HG03521 (cell line): ENCODE results near the gene ETV6.

Experiments used
- ATAC-seq: cut with Tn5 transposase; IDR thresholded peaks from one replicate; pipeline ENCODE4 v1.9.1; 2021; ENCODE audit warnings: mild to moderate bottlenecking, moderate library complexity; ENCODE audit not compliant: unreplicated experiment

Gene ETV6

GRCh38 chr12:11821386-11822080, 172.1 kb downstream of the ETV6 start:
- ATAC-seq: no peak

- ATAC-seq: no peak
Observed at GRCh38 chr12:11822081-11822834, 172.8 kb downstream of the ETV6 start.

DNA sequence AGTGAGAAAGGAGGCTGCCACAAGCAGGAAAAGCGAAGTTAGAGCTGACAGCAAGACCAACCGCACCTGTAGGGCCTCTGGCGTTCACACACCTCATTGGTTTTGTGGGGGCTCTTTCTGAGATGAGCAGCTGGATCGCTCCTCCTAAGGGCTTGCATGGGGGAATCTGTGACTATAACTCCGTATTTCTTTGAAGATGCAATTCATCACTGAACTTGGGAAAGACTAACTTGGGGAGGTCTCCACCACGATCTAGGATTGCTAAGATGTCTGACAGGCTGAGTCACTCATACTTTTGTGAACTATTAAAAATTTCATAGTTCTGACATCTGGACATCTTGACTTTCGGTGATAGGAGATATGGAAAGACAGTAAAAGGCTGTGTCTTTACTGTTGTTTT, 173.6 kb downstream of the ETV6 start:
- no peak for ATAC-seq

DNA sequence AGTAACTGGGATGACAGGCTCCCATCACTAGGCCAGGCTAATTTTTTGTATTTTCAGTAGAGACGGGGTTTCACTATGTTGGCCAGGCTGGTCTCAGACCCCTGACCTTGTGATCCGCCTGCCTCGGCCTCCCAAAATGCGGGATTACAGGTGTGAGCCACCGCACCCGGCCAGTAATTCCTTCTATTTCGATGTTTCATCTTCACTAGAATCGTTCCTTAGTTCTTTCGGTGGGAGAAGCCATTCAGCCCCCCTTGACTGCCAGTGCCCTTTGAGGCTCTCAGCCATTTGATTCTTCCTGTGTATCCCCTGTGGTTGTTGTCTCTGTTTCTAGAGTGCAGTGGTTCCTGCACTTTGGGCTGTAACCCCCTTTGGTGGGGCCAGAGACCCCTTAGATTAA, 174.1 kb downstream of the ETV6 start:
- no peak for ATAC-seq

- no peak for ATAC-seq
Observed at GRCh38 chr12:11824069-11824468, 174.6 kb downstream of the ETV6 start.

- ATAC-seq: no peak
Observed at GRCh38 chr12:11824736-11825135, 175.3 kb downstream of the ETV6 start.

GRCh38 chr12:11825278-11825677, 175.8 kb downstream of the ETV6 start:
- ATAC-seq: no peak

DNA sequence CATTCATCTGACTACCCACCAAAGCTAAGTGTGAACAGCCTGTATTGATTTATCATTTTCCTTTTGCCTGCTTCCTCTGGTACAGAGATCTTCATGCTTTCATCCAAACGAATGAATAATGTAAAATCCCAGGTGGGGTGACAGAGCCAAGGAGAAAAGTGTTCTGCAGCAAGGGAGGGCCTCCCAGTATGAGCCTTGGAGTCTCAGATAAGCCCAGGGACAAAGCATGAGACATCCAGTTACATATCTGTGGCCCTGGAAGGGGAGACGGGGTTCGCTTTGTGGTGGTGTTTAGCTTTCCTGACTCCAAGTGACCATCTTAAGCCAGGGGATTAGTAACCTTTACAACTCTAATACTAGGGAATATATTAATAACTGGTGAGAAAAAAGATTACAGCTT, 177.1 kb downstream of the ETV6 start:
- ATAC-seq: no peak

DNA sequence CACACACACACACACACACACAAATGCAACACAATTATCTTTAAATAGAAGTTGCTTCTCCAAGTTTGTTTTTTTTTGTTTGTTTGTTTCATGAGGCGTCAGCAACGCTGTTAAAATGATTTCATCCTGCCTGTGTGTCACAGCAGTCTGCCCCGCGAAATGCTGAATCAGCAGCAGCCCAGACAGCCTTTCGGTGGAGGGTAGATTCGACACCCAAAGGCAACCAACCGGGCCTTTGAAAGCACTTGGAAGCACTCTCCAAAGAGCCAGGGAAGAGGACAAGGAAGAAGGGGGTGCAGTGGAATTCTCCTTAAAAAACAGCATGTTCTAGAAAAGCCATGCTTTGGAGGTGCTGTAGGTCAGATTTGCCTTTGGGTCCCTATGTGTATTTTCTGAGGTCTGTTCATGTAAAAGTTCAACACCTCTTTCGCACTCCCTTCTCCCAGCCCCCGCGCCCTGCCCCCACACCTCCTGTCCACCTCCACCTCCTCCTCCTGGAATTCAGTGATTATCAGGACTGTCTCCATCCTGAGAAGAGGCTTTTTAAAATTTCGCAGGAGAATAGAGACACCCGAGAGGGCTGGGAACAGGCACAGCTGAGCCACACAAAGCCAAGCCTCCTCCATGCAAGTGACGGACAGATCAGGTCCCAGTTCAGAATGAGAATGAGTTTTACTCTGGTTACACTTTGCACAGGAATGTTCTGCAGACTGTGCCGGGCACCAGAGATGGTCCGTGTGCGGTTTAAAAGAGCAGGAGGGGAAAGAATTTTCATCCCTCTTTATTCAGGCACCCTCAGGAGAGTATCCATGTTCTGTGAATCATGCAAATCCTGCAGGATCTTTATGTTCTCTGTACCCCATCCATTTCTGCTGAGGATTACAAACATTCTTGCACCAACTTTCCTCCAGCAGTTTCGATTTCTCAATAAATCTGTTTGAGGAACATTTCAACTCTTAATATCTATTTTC, 177.9 kb downstream of the ETV6 start:
- ATAC-seq: no peak

GRCh38 chr12:11829764-11830194, 180.3 kb downstream of the ETV6 start:
- no peak for ATAC-seq

DNA sequence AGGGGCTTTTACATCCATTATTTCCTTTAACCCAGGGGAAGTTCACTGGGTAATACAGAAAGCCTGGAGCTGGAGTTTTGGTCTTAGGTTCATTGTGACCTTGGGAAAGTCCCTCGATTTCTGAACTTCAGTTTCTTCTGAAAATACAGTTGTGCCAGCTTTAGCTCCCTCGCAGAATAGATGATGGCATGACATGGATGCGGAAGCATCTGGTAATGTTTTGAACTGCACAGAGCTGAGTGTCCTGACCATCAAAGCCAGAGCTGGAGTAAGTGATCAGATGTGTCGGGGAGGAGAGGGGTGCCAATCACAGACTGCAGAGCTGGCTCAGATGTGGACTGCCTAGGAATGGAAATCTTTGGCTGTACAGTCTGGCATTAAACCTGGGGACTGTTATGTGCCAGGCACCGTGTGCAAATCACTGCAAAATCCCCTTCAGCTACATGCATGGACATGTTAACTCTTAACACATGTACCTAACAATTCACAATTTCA, 180.9 kb downstream of the ETV6 start:
- no peak for ATAC-seq

DNA sequence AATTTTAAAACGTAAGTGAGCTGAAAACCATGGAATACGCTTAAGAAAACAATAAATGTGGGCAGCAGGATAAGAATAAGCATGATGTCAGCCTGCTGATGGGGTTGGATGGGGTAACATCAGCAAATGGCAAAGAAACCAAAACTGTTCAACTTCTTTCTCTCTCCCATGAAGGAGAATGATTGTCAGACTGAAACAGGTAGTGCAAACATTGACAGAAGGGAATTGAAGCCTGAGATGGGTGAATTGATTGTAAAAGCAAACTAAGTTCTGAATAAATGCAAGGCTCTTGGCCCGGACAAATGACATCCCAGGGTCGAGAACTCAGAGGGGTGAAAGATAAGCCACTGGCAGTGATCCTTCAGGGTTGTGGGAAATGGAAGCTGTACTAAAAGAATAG, 182.6 kb downstream of the ETV6 start:
- ATAC-seq: peak; percentile 28

DNA sequence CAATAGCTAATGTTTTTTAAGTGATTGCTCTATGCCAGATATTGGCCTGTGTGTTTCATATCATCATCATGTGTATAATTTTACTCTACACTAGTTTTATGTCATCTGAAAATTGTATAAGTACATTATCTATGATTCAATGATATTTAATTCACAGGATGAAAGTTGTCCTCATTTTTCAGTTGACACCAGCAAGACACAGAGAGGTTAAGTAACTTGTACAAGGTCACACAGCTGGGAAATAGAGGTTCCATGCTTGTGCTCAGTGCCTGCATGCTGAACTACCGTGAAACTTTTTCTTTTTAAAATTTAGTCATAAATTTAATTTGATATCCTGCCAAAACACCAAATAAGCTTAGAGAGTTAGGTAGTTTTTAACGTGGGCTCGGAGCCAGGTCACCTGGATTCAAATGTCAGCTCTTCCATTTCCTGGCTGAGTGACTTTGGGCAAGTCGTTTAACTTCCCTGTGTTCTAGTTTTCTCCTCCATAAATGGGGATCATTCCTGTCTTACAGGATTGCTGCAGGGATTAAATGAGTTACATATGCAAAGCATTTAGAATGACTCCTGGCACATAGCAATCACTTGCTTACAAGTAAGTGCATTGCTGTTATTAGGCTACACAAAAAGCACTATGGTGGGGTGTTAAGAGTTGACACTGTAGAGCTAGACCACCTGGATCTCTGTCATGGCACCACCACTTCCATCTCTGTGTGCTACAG, 183.9 kb downstream of the ETV6 start:
- ATAC-seq: no peak

DNA sequence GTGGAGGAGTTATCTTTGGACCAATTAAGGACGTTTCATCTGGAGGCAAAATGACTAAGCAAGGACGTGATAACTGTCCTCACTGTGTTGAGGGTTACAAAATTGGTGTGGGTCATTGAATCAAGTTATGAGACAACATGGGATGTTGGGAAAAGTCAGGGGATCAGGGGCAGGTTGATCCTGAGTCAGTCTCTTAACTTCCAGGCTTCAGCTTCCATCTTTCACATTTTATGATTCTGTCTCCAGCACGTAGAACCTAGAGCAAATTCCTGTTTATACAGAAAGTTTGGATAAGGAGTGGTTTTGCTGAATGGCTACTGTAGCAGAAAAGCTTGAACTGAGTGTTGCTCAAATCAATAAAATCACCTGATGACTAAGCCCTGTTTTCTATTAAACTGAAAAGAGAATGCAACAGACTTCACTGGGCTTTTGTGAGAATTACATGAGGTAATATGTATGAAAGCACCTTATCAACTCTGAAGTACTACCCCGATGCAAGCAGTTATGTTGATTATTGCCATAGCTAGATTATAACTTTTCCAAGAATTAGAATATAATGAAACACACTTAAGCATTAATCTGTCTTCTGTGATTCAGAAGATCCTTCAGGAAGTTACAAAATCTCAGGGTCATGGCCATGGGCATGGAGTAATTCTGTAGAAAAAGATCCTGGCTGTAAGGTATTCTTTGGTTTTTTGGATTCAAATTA, 184.8 kb downstream of the ETV6 start:
- no peak for ATAC-seq

DNA sequence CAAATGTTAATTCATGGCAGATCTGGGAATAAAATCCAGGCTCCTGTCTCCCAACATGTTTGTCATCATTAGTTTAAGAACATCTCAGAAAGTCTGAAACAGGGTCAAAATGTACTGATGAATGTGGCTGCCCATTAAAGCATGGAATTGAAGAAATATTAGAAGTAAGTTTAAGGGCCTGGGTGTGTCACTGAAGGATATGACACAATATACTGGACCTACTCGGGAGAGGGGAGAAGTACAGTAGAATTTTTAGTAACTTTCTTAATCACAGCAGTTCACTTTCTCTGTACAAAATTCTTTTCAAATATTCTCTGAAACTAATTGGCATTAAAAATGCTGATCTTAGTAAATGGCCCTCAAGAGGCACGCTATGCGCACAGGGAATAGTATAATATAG, 185.5 kb downstream of the ETV6 start:
- ATAC-seq: no peak

DNA sequence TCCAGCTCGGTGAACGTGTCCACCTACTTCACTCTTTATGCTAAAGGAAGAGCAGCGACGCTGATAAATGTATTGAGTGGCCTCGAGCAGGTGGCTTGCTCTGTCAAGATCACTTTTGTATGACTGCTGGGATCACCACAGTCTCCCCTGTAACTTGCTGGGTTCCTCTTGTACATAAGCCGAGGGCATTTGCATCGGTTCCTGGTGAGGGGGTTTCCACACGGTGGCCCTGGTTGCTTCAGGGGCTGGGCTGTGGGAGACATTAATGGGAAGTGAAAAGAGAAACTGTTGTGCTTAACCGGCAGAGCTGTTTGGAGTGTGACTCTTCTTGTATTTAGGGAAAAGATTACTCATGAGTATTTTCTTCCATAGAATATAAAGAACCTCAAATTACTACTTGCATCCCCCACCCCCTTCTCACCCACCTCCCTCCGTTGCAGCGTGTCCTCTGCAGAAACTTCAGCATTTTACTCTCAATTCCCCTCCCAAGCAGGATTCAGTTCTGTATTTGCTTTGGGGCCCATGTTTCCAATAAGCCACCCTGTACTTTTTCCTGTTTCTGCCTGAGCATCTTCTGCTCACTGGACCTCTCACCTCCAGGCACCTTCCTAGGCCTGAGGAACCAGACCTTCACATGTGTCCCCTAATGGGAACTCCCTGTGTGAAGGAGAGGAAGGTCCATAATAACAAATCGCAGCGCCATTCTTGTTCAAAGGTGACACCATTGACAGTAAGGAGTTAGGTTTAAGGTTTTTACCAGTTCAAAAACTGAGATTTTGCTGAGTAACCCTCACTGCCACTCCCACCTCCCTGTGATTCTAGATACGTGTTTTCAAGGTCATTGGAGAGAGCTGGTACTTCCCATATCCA, 187.0 kb downstream of the ETV6 start:
- peak; percentile 87 for ATAC-seq

DNA sequence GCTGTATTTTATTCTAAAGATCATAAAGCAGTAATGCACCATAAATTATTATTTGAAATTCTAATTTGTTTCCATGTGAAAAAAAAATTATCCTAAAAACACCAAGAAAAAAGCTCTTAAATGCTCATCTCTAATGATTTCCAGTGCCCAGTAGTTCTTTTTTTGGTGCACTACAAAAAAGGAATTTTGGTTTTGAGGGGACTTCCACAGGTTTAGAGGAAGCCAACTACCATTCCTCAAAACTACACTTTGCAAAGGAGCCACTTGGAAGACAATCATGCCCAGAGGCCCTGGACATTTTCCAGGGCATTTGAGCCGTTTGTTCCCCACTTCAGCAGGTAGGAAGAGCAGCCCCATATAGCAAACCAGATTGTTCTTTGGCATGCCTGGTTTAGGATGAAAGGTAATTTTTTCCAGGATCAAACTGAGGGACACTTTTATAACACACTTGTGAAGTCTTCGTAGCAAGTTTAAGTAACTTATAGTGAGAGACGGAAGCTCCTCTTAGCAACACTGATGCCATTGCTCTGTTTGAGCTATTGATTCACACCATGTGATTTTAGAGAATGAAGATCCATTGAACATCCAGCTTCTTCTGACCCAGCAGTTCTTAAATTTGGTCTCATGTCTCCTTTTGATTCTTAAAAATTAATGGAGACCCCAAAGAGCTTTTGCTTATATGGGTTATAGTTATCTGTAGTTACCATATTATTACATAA, 187.9 kb downstream of the ETV6 start:
- no peak for ATAC-seq

DNA sequence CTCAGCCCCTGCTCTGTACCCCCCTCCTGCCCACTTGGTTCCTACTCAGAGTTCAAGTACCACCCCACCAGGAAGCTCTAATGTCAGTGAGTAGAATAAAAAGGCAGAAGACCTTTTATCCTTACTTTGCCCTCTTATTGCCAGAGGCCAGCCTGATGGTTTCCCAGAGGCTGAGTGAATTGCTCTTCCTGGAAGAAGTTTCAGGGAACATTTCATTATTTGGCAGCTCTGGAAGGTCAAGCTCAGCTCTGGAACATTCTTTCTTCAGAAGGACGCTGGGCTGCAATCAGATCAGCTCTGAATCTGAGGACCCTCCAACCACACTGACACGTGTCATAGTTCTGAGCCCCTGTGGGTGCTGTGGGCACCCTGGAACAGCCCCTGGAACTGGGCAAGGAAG, 188.9 kb downstream of the ETV6 start:
- no peak for ATAC-seq
